Right lung (tissue), 5 donors: Measurements from ENCODE around the gene SRI. TPM values are rescaled to one million over a fixed set of nuclear protein-coding genes. Genes with fewer than 3 reads are reported as not detected.
"Not testable (repeated sequence)": the region's sequence is repeated elsewhere in the genome, so short reads cannot be mapped to it uniquely, and the experiment has no call there.

Experiments
- DNase-seq, 2 donors: peaks; one replicate each; pipeline ENCODE4 v3.0.0-alpha.2; 2013
- polyA plus RNA-seq, 5 donors: library from polyadenylated mRNA; unstranded; fragments of 120-200 nt; gene quantifications; one replicate each; pipeline versions ENCODE4 v1.2.1 to v1.2.3, GENCODE V29; 2013; ENCODE audit warnings: inconsistent platforms in 1 of 5, low replicate concordance in 1 of 5; ENCODE audit not compliant: insufficient read length in 5 of 5, insufficient read depth in 1 of 5

Gene SRI
- polyA plus RNA-seq, 5 donors = 163 to 198 (median 167) TPM

- no peak for DNase-seq
Measured at GRCh38 chr7:88200261-88200660, 19.6 kb downstream of the SRI start.

- DNase-seq = no peak
Measured at GRCh38 chr7:88191911-88192310, 27.9 kb downstream of the SRI start.

GRCh38 chr7:88185650-88186049, 34.2 kb downstream of the SRI start:
- DNase-seq = no peak

DNA sequence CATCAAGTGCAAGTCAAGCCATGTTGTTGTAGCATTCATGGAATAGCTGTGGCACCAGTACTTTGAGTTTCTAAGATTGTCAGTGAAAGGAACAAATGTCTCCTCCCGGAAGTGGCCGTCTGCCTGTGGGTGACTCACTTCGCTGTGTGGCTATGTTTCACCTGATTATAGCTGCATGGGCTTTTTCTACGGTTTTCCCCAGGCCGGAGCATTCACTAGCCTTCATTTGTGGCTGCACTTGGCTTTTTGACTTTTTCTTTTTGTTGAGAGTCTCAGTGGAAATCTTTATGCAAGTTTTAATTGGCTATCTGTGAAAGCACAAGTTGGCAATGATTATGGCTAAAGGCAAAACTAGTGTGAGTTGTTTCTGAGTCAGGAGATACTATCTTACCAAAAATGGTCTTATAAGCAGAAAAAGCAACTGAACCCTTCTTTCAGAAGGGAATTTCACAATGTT, 35.0 kb downstream of the SRI start:
- DNase-seq = no peak

GRCh38 chr7:88183051-88183450, 36.8 kb downstream of the SRI start:
- DNase-seq = no peak

DNA sequence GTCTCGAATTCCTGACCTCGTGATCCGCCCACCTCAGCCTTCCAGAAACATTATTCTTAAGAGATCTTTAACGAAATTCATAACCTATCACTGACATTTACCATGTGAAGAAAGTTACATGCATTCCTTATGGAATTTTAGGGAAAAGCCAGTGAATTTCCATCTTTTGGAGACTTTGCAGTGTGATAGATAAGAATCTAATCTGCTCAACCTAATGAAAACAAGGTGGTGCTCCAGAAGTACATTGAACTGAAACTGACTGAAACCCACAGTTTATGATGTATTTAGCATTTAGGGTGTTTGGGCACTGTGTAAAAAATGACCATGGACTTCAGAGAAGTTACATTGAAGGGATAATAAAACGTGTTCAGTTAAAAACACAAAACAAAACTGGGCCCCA, 43.6 kb downstream of the SRI start:
- no peak for DNase-seq

- no peak for DNase-seq
Measured at GRCh38 chr7:88172842-88173241, 47.0 kb downstream of the SRI start.

GRCh38 chr7:88169717-88170320, 50.0 kb downstream of the SRI start:
- no peak for DNase-seq

GRCh38 chr7:88167721-88168120, 52.1 kb downstream of the SRI start:
- no peak for DNase-seq

GRCh38 chr7:88167223-88167622, 52.6 kb downstream of the SRI start:
- no peak for DNase-seq

GRCh38 chr7:88165697-88166096, 54.1 kb downstream of the SRI start:
- no peak for DNase-seq

GRCh38 chr7:88159741-88160140, 60.1 kb downstream of the SRI start:
- DNase-seq = not testable (repeated sequence)

DNA sequence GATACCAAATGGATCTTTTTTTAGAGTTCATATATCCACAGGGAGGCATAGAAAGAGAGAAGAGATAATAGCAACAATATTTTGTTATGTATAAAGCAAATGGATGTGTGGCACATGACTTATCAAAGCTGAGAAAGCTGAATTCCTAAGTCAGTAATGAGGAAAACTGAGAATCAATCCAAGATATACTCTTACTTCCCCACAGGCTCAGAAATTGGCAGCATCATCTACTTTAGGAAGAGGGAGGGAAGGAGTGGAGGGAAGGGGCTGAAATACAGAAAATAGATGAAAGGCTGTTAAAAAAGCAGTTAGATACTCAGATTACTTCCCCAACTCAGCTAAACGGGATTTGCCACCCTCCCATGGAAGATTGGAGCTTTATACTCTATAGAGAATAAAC, 63.5 kb downstream of the SRI start:
- DNase-seq = no peak

GRCh38 chr7:88155756-88156155, 64.1 kb downstream of the SRI start:
- no peak for DNase-seq

Other genes starting within 250 kb of the SRI start
- 10 to 100 TPM in 2 of 5 donors, 1 to 10 TPM in 3; 4.6 to 17.9 (median 9.2) TPM for gene STEAP4, start 86.9 kb upstream of the SRI start, polyA plus RNA-seq